Stimulated activated CD8-positive, alpha-beta memory T cell treated with anti-CD3 and anti-CD28 coated beads, Interleukin-7, amount 100 ng/mL, for 1 hour (primary cell): ENCODE results near the gene ATP9B.
"Not testable (repeated sequence)": the region's sequence is repeated elsewhere in the genome, so short reads cannot be mapped to it uniquely, and the experiment has no call there.

Experiments
- DNase-seq, 2 donors: peaks; one replicate each; pipeline ENCODE4 v3.0.0-alpha.2; 2020; ENCODE audit warnings: low read depth in 2 of 2

The ATP9B gene

DNA sequence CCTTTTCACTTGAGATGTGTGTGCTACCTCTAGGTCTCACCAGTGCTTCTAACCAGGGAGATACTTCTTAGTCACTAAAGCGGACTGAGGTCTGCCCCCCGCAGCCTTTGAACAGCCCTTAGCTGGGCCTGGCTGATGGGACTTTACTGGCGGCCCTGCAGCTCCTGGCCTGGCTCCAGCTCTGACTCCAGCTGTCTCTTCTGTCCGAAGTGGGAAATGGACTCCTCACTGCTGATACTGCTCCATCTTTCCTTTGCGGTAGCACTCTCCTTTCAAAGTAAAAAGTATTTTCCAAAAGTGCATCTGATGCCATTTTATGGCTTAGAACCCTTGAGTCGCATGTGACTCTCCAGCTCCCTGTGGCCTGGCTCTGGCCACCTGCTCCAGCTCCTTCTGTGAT, 64.5 kb downstream of the ATP9B start:
- no peak for DNase-seq

DNA sequence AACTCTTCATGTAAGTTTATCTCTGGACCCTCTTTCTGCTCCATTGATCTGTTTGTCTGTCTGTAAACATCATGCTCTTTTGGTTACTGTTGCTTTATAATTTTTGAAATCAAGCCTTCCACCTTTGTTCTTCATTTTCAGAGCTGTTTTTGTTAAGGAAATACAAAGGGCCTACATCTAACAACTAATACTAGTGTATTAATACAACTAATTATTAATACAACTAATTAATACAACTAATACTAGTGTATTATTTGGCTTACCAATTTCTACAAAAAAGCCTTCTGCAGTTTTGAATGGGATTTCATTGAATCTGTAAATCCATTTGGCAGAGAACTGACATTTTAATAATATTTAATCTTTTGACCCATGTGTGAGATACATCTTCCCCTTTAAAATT, 66.7 kb downstream of the ATP9B start:
- DNase-seq: no peak

DNA sequence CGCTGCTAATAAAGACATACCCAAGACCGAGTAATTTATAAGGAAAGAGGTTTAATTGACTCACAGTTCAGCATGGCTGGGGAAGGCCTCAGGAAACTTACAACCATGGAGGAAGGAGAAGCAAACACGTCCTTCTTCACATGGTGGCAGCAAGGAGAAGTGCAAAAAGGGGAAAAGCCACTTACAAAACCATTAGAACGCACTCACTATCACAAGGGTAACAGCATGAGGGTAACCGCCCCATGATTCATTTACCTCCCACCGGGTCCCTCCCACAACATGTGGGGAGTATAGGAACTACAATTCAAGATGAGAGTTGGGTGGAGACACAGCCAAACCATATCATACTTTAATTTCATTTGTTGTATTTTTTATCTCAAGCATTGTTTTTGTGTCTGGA, 67.5 kb downstream of the ATP9B start:
- no peak for DNase-seq

DNA sequence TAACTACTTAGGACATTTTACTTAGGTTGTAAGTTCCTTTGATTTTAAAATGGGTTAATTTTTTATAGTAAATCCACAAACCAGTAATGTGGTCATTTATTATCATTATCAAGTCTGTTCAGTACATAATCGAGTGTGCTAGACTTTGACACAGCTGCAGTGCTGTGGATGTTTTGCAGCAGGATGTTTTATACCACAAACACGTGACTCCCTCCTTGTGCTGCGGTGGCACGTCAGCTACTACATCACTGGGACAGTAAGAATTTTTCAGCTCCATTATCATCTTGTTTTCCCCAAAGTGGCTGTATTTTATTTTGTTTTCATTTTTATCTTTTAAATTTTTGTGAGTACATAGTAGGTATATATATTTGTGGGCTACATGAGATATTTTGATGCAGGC, 70.0 kb downstream of the ATP9B start:
- peak in 1 of 2 donors; percentile 20 for DNase-seq

DNA sequence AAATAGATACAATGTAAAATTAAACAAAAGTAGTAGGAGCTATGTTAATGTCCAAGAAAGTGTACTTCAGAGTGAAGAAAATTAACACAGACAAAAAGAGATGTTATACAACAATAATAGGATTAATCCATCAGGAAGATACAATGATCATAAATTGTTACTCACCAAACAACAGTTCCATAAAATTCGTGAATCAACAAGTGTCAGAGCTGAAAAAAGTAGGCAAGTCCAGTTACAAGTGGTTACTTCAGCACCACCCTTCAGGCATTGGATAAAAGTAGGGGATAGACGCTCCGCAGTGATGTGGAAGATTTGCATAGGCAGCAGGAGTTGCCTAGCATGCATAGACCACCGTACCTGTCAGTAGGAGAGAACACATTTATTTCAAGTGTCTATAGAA, 77.8 kb downstream of the ATP9B start:
- DNase-seq: no peak

DNA sequence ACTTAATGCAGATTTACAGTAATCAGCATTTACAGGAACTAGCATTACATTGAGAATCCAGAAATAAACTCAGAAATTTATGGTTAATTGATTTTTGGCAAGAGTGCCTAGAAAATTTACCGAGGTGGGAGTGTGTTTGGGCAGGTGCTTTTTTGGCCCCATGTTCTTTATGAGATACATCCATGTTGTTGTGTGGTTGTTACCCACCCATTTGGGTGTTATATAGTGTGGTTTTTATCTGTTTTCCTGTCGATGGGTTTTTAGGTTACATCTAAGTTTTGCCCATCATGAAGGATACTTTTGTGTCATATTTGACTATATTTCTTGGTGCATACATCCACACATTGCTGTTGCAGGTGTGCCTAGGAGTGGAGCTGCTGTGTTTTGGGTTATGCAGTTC, 82.0 kb downstream of the ATP9B start:
- DNase-seq: no peak

DNA sequence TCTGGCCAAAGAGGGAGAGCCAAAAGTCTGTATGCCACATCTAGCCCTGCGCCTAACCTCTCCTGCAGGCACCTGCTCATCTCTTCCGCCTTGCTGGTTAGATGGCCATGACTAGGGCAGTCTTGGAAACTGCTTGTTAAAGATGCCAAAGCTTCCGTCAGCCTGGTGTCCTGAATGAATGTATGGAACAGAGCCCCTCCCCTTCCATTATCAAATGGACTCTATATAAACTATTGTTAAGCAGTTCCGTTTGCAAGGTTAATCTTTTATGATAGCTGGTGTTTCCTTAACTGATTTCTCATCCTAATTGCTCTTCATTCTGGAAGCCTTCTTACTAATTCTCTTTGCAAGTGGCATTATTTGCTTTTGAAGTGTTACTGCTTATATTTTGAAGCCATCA, 87.1 kb downstream of the ATP9B start:
- no peak for DNase-seq

DNA sequence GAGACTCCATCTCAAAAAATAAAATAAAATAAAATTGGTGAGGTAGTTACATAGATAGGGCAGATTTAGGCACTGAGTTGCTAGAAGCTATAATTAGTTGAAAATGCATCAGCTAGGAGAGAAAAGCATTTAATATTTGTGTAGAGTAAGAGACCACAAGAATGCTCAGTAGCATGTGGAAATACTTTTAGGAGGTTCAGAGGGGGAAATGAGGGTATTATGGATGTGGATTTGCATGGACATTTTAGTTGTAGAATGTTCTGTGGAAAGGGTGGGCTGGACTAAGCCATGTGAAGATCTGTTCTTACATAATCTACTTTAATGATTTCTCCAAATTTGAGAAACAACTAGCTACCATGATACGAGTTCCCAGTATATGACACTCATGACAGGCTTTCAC, 95.5 kb downstream of the ATP9B start:
- no peak for DNase-seq

DNA sequence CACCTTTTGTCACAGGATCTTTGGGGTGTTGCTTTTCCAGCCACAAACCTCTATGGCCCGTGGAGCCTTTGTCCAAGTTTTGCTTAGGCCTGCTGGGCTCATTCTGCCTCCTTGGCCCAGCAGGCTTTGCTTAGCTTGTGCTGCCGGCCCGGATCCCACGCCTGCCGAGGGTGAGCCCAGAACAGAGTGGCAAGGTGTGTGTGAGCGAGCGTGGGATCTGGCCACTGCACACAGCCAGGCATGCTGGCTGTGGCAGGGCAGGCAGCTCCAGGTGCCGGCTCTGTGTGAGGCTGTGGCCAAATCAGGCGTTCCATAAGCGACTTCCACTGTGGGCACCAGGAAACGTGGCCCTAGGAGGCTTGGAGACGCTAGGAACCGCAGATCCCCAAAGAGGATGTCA, 97.5 kb downstream of the ATP9B start:
- DNase-seq: no peak

DNA sequence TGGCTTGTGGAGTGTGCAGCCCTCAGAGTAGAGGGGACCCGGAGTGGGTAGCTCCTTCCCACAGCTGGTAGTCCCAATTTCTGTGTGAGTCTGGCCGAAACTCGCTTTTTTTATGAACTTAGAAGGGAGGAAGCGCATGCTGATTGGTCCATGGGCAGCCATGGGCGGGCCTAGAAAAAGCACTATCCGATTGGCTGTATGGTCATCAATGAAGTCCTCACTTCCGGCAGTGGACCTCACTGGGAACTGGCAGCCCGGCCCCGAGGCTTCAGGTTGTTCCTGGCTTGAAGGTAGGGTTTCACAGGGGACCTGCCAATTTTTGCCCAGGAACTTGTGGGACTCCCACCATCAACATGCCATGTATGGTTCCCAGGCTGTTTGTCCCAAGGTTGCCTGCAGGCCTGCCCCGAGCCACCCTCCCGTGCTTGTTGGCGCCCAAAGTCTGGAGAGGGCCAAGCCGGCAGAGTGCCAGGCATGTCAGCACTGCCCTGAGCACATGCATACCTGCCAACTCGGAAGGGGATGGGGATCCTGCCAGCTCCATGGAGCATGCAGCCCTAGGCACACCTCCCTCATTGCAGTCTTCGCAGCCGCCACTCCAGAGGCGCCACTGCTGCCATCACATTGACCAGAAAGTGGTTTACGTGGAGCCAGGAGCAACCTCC, 98.5 kb downstream of the ATP9B start:
- no peak for DNase-seq

DNA sequence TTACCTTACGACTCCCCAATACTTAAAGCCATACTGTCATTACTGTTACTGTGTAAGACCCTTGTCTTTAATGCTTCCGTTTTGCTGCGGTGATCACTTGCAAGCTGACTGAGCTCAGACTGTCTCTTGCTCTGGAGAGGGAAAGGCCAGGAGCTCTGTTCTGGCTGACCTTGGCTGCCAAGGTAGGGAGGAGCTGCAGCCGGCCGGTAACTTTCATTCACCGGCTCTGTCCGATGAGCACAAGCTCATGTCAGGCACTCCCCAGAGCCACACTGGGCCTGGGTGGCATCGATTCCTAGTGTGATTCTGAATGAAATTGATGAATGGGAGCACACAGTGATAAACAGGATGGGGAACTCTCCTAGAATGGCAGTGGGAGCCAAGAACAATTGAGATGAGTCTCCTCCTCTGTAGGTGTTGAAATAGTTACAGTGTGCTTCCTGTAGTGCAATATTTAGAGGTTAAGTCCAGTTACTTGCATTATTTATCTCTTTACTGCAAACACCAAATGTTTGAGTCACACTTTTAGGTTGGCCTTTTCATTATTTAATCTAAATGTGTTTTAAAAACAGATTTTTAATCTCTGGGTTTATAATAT, 100.9 kb downstream of the ATP9B start:
- DNase-seq: no peak

DNA sequence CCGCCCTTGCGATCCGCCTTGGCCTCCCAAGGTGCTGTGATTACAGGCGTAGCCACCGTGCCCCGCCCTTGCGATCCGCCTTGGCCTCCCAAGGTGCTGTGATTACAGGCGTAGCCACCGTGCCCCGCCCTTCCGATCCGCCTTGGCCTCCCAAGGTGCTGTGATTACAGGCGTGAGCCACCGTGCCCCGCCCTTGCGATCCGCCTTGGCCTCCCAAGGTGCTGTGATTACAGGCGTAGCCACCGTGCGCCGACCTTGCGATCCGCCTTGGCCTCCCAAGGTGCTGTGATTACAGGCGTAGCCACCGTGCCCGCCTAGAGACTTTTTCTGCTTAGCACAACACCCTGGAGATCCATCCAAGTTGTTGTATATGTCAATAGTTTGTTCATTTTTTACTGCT, 103.1 kb downstream of the ATP9B start:
- not testable (repeated sequence) for DNase-seq

DNA sequence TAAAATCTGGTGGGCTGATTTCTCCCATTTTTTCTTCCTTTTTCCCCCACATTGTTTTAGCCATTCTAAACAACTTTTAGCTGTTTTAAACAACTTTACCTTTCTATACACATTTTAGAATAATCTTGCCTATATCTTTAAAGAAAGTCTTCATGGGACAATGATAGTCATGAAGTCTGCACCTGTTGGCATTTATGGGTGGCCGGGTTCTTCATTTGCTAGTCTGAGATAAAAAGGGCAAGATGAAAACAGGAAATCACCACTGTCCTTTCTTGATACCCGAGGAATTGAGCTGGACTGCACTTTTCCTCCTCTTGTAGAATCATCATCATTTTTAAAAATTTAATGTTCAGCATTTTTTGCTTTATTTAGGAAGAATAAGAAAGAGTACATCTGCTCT, 104.5 kb downstream of the ATP9B start:
- DNase-seq: no peak

DNA sequence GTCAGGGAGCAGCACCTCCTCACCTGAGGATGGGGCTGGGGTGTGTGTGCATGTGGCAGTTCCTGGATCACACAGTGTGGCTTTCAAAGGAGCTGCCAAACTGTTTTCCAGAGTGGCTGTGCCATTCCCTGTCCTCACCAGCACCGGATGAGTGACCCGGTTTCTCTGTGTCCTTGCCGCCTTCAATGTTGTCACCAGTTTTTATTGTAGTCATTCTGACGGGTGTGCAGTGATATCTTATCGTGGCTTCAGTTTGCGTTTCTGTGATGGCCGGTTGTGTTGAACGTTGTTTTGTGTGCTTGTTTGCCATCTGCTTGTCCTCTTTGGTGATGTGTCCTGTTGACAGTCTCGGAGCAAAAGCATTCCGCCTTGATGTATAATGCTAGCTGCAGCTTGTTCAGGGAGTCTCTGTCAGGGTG, 108.9 kb downstream of the ATP9B start:
- no peak for DNase-seq

DNA sequence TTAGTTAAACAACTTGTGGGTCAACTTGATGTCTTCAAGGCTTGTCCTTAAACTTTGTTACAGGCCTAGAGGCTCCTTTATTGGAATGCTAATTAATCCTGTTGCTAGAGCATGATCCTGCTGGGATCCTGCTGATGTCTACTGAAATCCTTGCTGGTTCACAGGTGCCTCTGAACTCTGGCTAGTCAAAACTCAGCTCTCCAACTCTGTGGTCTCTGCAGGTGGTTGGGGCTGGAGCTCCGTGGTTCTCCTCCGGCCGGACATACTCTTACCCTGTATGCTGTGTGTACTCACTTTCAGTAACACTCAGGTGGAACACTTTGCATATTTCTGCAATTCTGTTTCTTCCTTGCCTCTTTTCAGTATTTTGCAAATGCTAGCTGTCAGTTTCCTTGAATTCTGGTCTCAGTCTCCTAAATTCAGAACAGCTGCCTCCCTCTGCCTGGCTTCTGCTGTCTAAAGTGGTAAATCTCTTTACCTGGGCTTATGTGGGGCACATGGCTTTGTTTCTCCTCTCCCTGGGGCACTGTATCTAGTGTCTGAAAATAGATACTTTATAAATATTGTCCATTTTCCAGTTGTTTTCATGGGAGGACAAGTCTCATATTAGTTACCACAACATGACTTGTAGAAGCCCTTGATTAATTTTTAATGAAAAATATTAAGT, 113.0 kb downstream of the ATP9B start:
- no peak for DNase-seq

DNA sequence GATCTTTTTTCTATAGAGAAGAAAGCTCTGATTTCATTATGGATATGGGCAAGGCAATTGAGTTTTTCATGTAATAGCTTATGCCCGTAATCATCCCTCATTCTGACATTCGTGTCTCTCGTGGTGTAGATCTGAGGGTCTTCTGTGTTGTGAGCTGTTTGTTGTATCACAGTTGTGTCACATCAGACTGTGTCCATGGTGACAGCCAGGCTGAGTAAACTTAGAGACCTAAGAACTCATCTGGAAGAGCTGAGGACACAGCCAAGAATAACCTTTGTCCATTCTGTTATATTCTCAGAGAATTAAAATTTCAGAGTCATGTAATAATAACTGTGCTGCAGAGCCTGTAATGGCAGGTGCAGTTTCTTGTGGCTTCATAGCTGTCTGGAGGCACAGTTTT, 116.5 kb downstream of the ATP9B start:
- DNase-seq: no peak

DNA sequence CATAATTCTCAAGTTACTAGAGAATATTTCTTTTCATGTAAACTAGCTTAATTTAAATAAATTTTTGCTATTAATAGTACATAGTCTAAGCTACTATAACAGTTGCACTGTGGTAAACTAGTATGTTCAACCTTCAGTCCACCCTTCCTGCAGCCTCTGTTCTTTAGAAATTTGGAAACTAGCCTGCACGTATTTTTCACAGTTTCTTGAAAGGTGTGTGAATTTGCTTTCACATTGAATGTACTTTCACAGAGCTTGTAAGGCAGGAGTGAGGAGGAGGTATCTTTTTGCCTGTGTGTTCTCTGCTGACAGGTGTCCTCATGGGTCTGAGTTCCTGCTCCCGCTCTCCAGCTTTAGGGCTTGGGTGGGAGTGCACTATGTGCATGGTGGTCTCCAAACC, 117.5 kb downstream of the ATP9B start:
- DNase-seq: no peak

DNA sequence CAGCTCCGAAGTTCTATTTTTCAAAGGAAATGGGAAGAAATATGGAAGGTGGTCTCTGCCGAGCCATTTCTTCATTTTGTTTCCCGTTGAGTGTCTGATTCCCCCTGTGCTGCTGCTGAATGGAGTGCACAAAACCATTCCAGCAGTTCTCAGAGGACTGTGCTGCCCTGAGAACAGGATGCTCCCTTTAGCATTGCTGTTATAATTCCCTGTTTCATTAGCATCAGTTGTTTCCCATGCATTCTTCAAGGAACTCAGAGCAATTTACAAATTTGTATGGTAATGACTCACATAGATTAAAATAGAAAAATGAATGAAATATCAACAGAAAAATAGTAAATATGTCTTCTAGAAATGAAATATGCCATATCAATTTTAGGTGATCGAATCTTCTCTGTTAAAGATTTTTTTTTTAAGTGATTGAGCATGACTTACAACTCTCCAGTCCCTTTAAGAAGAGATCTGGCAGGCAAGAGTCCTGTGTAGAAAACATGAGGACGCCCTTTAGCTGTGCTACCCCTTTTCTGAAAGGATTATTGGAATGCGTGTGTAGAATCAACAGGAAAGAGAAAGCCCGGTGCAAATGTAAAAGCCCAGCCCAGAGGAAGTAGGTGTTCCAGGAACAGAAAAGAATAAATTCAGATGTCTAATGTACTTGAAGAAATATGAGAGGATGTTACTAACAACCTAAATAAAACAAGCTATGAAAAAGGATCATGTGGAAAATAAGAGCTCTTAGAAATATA, 118.5 kb downstream of the ATP9B start:
- DNase-seq: no peak

DNA sequence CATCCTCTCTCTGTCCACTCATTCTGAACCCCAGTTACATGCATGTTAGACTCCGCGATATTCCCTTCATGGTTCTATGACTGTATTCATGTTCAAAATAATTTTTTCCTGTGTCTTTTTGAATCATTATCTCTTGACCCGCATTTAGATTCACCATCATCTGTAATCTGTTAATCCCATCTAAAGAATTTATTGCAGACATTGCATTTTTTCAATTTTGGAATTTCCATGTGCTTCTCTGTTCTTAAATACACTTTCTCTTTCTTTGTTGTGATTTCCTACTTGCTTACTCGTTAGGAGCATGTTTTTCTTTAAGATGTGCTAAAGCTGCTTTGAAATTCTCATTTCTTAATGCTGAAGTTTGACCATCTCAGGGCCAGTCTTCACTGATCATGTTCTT, 122.2 kb downstream of the ATP9B start:
- DNase-seq: no peak

DNA sequence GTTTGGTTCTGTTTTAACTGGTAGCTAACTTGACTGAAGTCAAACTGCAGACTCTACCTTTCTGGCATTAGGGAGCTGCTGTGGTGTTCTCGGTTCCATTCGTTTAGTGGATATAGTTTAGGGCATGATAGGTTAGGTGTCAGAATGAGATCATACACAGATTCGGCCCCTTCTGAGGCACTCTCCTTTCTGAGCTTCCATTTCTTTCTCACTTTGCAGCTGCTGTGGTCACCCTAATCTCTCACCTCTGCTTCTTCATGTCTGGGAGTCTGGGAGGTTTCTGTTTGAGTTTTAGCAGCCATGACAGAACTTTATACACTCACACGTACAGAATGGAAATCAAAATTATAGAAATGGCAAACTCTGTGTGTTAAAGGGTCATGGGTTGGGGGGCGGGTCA, 122.8 kb downstream of the ATP9B start:
- DNase-seq: no peak

DNA sequence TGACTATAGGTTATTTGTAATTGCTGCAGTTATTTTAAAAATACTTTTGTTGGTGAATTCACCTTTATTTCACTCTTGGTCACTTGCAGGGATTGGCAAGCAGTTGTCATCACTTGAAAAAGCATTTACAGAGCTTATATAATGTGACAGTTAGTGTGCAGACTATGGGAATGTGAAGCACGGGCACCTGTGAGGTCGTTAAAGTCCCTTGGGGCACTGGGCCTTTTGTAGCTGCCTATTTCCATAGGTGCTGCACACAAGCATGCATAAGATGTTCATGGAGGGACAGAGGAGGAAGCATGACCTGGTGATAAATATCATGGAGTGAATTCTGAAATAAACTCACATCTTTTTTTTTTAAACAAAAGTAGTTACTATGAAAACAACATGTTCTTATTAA, 124.6 kb downstream of the ATP9B start:
- no peak for DNase-seq

DNA sequence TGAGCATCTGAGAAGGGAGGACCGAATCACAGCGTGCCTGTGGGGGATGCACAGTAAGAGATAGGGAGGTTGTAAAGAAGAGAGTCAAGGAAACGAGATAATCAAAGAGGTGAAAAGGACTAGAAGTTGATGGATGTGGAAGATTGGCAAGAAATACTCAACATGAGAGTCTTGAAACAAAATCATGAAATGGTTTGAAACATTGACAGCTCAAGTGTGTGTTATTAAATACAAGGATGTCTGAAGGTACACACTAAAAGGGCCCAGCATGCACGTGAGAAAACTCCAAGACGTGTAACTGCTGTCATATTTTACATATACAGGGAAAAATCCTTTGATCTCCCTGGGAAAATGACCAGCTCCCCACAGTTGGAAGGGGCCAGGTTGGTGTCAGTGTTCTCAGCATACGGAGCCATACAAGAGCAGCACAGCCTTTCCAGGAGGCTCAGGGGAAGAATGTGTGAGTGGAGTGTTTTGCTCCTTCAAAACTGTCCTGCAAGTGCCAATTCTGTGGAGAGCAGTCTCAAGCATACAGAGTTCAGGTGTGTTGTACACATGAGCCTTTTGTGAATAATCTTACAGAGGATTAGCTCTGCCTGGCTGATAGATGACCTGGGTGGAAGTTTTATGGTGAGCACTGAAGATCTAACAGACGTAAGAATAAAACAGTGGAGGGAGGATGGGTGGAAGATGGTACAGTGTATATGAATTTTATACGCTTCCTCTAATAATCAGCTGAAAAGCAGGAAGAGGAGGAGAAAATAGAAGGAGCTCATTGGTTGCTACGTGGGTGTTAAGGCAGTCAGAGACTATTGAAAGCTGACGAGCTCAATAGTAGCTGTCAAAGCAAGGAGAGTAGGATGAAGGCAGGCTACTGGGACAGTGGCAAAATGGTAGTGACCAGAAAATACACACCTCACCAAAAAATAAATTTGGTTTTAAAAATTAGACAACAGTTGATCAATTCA, 126.8 kb downstream of the ATP9B start:
- DNase-seq: no peak
